ENCODE measurements around the gene EPB41L5. TPM values are rescaled to one million over a fixed set of nuclear protein-coding genes. Genes with fewer than 3 reads are reported as not detected.

The EPB41L5 gene
- total and polyA plus RNA-seq, 10 of the 15 experiments (the other 5 are each of a cell fraction or from before 2014, with no cell fraction given): 2.1 to 20.4 (median 8.2) TPM

DNA sequence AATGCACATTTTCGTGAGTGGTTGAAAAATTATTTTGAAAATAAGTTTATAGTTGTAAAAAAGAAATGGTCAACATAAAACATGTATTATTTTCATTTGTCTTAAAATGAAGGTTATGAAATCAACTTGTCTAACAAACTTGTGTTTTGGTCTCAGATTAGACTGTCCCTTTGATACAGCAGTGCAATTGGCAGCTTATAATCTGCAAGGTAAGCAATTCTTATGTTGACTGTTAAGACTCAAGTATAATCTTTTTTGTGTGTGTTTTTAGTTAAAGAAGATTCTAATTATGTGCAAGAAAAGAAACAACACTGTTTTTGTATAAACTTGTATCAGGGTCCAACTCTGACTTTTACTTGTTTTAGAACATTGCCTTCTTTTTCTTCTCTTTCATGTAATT, 62.7 kb downstream of the EPB41L5 start (continued):
- TF ChIP-seq, protein P1, sequence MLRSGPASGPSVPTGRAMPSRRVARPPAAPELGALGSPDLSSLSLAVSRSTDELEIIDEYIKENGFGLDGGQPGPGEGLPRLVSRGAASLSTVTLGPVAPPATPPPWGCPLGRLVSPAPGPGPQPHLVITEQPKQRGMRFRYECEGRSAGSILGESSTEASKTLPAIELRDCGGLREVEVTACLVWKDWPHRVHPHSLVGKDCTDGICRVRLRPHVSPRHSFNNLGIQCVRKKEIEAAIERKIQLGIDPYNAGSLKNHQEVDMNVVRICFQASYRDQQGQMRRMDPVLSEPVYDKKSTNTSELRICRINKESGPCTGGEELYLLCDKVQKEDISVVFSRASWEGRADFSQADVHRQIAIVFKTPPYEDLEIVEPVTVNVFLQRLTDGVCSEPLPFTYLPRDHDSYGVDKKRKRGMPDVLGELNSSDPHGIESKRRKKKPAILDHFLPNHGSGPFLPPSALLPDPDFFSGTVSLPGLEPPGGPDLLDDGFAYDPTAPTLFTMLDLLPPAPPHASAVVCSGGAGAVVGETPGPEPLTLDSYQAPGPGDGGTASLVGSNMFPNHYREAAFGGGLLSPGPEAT (IDR thresholded peaks at IDR 0.05; ENCODE audit: low read depth): no peak
- no peak for TF ChIP-seq CBX5 (IDR thresholded peaks at IDR 0.05; ENCODE audit: low read depth)

DNA sequence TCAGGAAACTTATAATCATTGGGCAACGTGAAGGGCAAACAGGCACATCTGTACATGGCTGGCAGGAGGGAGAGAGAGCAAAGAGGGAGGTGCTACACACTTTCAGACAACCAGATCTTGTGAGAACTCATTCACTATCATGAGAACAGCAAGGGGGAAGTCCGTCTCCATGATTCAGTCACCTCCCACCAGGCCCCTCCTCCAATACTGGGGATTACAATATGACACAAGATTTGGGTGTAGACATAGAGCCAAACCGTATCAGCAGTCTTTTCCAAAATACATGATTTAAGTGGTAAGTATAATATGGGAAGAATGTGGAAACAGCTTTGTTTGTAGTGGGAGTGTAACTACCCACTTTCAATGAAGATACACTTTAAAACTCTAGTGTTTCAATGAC, 65.0 kb downstream of the EPB41L5 start:
- H3K27me3 ChIP-seq (replicated peaks in 1 of 2; ENCODE audit: control insufficient read depth in 2 of 2, insufficient read depth in 2 of 2, low read length in 1 of 2): no peaks in the 10 kb centered on the region
- ChIA-PET POLR2A (no interaction called here), SMC1A (ENCODE audit: uncharacterized antibody, unreplicated experiment) (interaction anchor here (0.6 kb wide), 1 partner anchor 1482 kb away, joined by 3 read pairs; no protein-coding TSS in a partner anchor), CTCF (interaction anchor here (1.5 kb wide), 1 partner anchor 22 kb away, joined by 3 read pairs; no protein-coding TSS in a partner anchor), RAD21 (ENCODE audit: unreplicated experiment) (interaction anchor here (1.0 kb wide), 1 partner anchor 97 kb away, joined by 4 read pairs; no protein-coding TSS in a partner anchor)
- no peak overlapping the region for H3K27ac ChIP-seq (ENCODE audit: control insufficient read depth, insufficient read depth)
- no peak overlapping the region for H3K9ac ChIP-seq (ENCODE audit: control insufficient read depth, insufficient read depth, low read length)
- ATAC-seq (no peak), FAIRE-seq (no peak), DNase-seq (ENCODE audit: low read depth, low spot score) (no peak)
- H3K79me2 ChIP-seq (ENCODE audit: control insufficient read depth, insufficient read depth, low read length): no peaks in the 10 kb centered on the region
- WGBS (ENCODE audit: insufficient coverage, insufficient replicate concordance, low lambda C conversion rate, missing lambda C conversion rate): 21% methylated on average over 3 of the region's 3 CpGs
- no peak overlapping the region for H2AFZ ChIP-seq (ENCODE audit: control insufficient read depth, low read depth, low read length)
- no peak overlapping the region for H3K4me3 ChIP-seq
- H3K4me2 ChIP-seq (ENCODE audit: control insufficient read depth, insufficient read depth): no peak overlapping the region
- intact Hi-C loops (cut with micrococcal nuclease; ENCODE audit: unreplicated experiment) (no loop called here), in situ Hi-C loops (cut with MboI) (no loop called here)
- H3K4me1 ChIP-seq (ENCODE audit: control insufficient read depth, insufficient read depth, low read length): no peaks in the 10 kb centered on the region
- H4K20me1 ChIP-seq (ENCODE audit: control insufficient read depth, insufficient read depth): no peaks in the 10 kb centered on the region
- no peaks in the 10 kb centered on the region; a peak in 1 of 4 replicates for H3K36me3 ChIP-seq (ENCODE audit: control insufficient read depth in 2 of 2, insufficient read depth in 2 of 2, low read length in 1 of 2)
- no peaks in the 10 kb centered on the region; the same call in 2 of the 3 replicates for H3K9me3 ChIP-seq (replicated peaks; ENCODE audit: control insufficient read depth, insufficient read depth, low read length)
- BruUV-seq (replicated peaks): no TSS peak
- TF ChIP-seq GATAD2B (conservative IDR thresholded peaks at IDR 0.05; ENCODE audit: low read depth) (no peak), HCFC1 (IDR thresholded peaks at IDR 0.05; ENCODE audit: low read length) (no peak), POLR2AphosphoS2 (IDR thresholded peaks at IDR 0.05; ENCODE audit: low read depth, low read length) (no peak), MAX (IDR thresholded peaks at IDR 0.05; ENCODE audit: low read depth, low read length) (no peak), RUNX3 (IDR thresholded peaks at IDR 0.05; ENCODE audit: low read length) (no peak), EED (IDR thresholded peaks at IDR 0.05; ENCODE audit: low read depth) (no peak), KLF5 (IDR thresholded peaks at IDR 0.05; ENCODE audit: partially characterized antibody) (no peak), ASH2L (IDR thresholded peaks at IDR 0.05; ENCODE audit: borderline replicate concordance, low read depth) (no peak), ZBTB40 (IDR thresholded peaks at IDR 0.05; ENCODE audit: borderline replicate concordance) (no peak), EZH2 (IDR thresholded peaks at IDR 0.05; ENCODE audit: borderline replicate concordance, control insufficient read depth, low read depth, low read length) (no peak), RFX5 (IDR thresholded peaks at IDR 0.05; ENCODE audit: low read depth, low read length) (no peak), ZNF622 (IDR thresholded peaks at IDR 0.05) (no peak)
- TF ChIP-seq, protein P2, sequence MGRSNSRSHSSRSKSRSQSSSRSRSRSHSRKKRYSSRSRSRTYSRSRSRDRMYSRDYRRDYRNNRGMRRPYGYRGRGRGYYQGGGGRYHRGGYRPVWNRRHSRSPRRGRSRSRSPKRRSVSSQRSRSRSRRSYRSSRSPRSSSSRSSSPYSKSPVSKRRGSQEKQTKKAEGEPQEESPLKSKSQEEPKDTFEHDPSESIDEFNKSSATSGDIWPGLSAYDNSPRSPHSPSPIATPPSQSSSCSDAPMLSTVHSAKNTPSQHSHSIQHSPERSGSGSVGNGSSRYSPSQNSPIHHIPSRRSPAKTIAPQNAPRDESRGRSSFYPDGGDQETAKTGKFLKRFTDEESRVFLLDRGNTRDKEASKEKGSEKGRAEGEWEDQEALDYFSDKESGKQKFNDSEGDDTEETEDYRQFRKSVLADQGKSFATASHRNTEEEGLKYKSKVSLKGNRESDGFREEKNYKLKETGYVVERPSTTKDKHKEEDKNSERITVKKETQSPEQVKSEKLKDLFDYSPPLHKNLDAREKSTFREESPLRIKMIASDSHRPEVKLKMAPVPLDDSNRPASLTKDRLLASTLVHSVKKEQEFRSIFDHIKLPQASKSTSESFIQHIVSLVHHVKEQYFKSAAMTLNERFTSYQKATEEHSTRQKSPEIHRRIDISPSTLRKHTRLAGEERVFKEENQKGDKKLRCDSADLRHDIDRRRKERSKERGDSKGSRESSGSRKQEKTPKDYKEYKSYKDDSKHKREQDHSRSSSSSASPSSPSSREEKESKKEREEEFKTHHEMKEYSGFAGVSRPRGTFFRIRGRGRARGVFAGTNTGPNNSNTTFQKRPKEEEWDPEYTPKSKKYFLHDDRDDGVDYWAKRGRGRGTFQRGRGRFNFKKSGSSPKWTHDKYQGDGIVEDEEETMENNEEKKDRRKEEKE (IDR thresholded peaks at IDR 0.05): no peak

Measured in GM12878 (cell line).